ENCODE data around the gene LENG1.

Gene LENG1

GRCh38 chr19:54133312-54133956, 26.1 kb downstream of the LENG1 start:
- Histone ChIP-seq H3K36me3 (ENCODE audit: insufficient read depth, low read length) (peaks cover 18% of the 10 kb centered on the region), H3K27me3 (ENCODE audit: control insufficient read depth, insufficient read depth, low read length) (no peaks in the 10 kb centered on the region), H3K9me3 (replicated peaks; ENCODE audit: low read length) (no peaks in the 10 kb centered on the region)

GRCh38 chr19:54129617-54129996, 29.9 kb downstream of the LENG1 start:
- Histone ChIP-seq H3K4me2 (ENCODE audit: low read length) (no peak overlapping the region), H3K4me1 (ENCODE audit: control insufficient read depth, insufficient read depth, low read length) (no peaks in the 10 kb centered on the region), H3K27me3 (ENCODE audit: control insufficient read depth, insufficient read depth, low read length) (no peaks in the 10 kb centered on the region), H3K9me3 (replicated peaks; ENCODE audit: low read length) (no peaks in the 10 kb centered on the region), H3K36me3 (ENCODE audit: insufficient read depth, low read length) (peaks cover 42% of the 10 kb centered on the region), H3K9ac (ENCODE audit: low read depth, low read length) (no peak overlapping the region), H3K4me3 (ENCODE audit: low read length) (no peak overlapping the region)

More at GRCh38 chr19:54133312-54133956, 26.1 kb downstream of the LENG1 start:
- Histone ChIP-seq H3K4me3 (ENCODE audit: low read length) (no peak overlapping the region), H3K4me1 (ENCODE audit: control insufficient read depth, insufficient read depth, low read length) (peaks cover 12% of the 10 kb centered on the region), H3K4me2 (ENCODE audit: low read length) (no peak overlapping the region), H3K9ac (ENCODE audit: low read depth, low read length) (no peak overlapping the region)

- Histone ChIP-seq H3K9me3 (replicated peaks; ENCODE audit: low read length) (no peaks in the 10 kb centered on the region), H3K4me1 (ENCODE audit: control insufficient read depth, insufficient read depth, low read length) (no peaks in the 10 kb centered on the region), H3K27me3 (ENCODE audit: control insufficient read depth, insufficient read depth, low read length) (no peaks in the 10 kb centered on the region), H3K4me3 (ENCODE audit: low read length) (no peak overlapping the region), H3K9ac (ENCODE audit: low read depth, low read length) (no peak overlapping the region), H3K36me3 (ENCODE audit: insufficient read depth, low read length) (peaks cover 48% of the 10 kb centered on the region), H3K4me2 (ENCODE audit: low read length) (no peak overlapping the region)
These were observed 30.5 kb downstream of the LENG1 start for GRCh38 chr19:54128796-54129616.

GRCh38 chr19:54128441-54128725, 31.1 kb downstream of the LENG1 start:
- H3K9me3 ChIP-seq (replicated peaks; ENCODE audit: low read length), result no peaks in the 10 kb centered on the region
- no peaks in the 10 kb centered on the region for H3K27me3 ChIP-seq (ENCODE audit: control insufficient read depth, insufficient read depth, low read length)
- no peak overlapping the region for H3K4me3 ChIP-seq (ENCODE audit: low read length)
- H3K36me3 ChIP-seq (ENCODE audit: insufficient read depth, low read length), result peaks cover 54% of the 10 kb centered on the region
- H3K4me1 ChIP-seq (ENCODE audit: control insufficient read depth, insufficient read depth, low read length), result no peaks in the 10 kb centered on the region
- H3K4me2 ChIP-seq (ENCODE audit: low read length), result no peak overlapping the region
- no peak overlapping the region for H3K9ac ChIP-seq (ENCODE audit: low read depth, low read length)

GRCh38 chr19:54127688-54128440, 31.7 kb downstream of the LENG1 start:
- no peak overlapping the region for H3K4me3 ChIP-seq (ENCODE audit: low read length)
- no peaks in the 10 kb centered on the region for H3K9me3 ChIP-seq (replicated peaks; ENCODE audit: low read length)
- H3K27me3 ChIP-seq (ENCODE audit: control insufficient read depth, insufficient read depth, low read length), result no peaks in the 10 kb centered on the region
- no peaks in the 10 kb centered on the region for H3K4me1 ChIP-seq (ENCODE audit: control insufficient read depth, insufficient read depth, low read length)
- no peak overlapping the region for H3K4me2 ChIP-seq (ENCODE audit: low read length)
- H3K36me3 ChIP-seq (ENCODE audit: insufficient read depth, low read length), result peaks cover 56% of the 10 kb centered on the region
- no peak overlapping the region for H3K9ac ChIP-seq (ENCODE audit: low read depth, low read length)

- Histone ChIP-seq H3K4me3 (ENCODE audit: low read length) (no peak overlapping the region), H3K36me3 (ENCODE audit: insufficient read depth, low read length) (peaks cover 58% of the 10 kb centered on the region)
These were observed 33.8 kb downstream of the LENG1 start for GRCh38 chr19:54125713-54126112.

GRCh38 chr19:54124393-54124792, 35.1 kb downstream of the LENG1 start:
- Histone ChIP-seq H3K4me1 (ENCODE audit: control insufficient read depth, insufficient read depth, low read length) (no peaks in the 10 kb centered on the region), H3K36me3 (ENCODE audit: insufficient read depth, low read length) (peaks cover 61% of the 10 kb centered on the region), H3K9me3 (replicated peaks; ENCODE audit: low read length) (no peaks in the 10 kb centered on the region), H3K4me2 (ENCODE audit: low read length) (no peak overlapping the region), H3K27me3 (ENCODE audit: control insufficient read depth, insufficient read depth, low read length) (no peaks in the 10 kb centered on the region), H3K9ac (ENCODE audit: low read depth, low read length) (no peak overlapping the region), H3K4me3 (ENCODE audit: low read length) (no peak overlapping the region)

More at GRCh38 chr19:54125713-54126112, 33.8 kb downstream of the LENG1 start:
- Histone ChIP-seq H3K27me3 (ENCODE audit: control insufficient read depth, insufficient read depth, low read length) (no peaks in the 10 kb centered on the region), H3K9ac (ENCODE audit: low read depth, low read length) (no peak overlapping the region), H3K4me1 (ENCODE audit: control insufficient read depth, insufficient read depth, low read length) (no peaks in the 10 kb centered on the region), H3K9me3 (replicated peaks; ENCODE audit: low read length) (no peaks in the 10 kb centered on the region), H3K4me2 (ENCODE audit: low read length) (no peak overlapping the region)

- H3K4me3 ChIP-seq (ENCODE audit: low read length), result no peak overlapping the region
- peaks cover 57% of the 10 kb centered on the region for H3K36me3 ChIP-seq (ENCODE audit: insufficient read depth, low read length)
- no peak overlapping the region for H3K9ac ChIP-seq (ENCODE audit: low read depth, low read length)
- H3K4me1 ChIP-seq (ENCODE audit: control insufficient read depth, insufficient read depth, low read length), result no peaks in the 10 kb centered on the region
- no peak overlapping the region for H3K4me2 ChIP-seq (ENCODE audit: low read length)
- no peaks in the 10 kb centered on the region for H3K27me3 ChIP-seq (ENCODE audit: control insufficient read depth, insufficient read depth, low read length)
- no peaks in the 10 kb centered on the region for H3K9me3 ChIP-seq (replicated peaks; ENCODE audit: low read length)
These were observed 35.8 kb downstream of the LENG1 start for GRCh38 chr19:54123682-54124081.

GRCh38 chr19:54121259-54121658, 38.3 kb downstream of the LENG1 start:
- Histone ChIP-seq H3K9me3 (replicated peaks; ENCODE audit: low read length) (no peaks in the 10 kb centered on the region), H3K27me3 (ENCODE audit: control insufficient read depth, insufficient read depth, low read length) (no peaks in the 10 kb centered on the region), H3K4me1 (ENCODE audit: control insufficient read depth, insufficient read depth, low read length) (peaks cover 6% of the 10 kb centered on the region), H3K9ac (ENCODE audit: low read depth, low read length) (no peak overlapping the region), H3K4me2 (ENCODE audit: low read length) (no peak overlapping the region), H3K4me3 (ENCODE audit: low read length) (no peak overlapping the region), H3K36me3 (ENCODE audit: insufficient read depth, low read length) (peaks cover 50% of the 10 kb centered on the region)

GRCh38 chr19:54115109-54116063, 44.1 kb downstream of the LENG1 start, which contains the start of the genes PRPF31 and TFPT:
TSS of gene PRPF31 (plus strand) at chr19:54115754. CDS start at chr19:54118279, 2,525 bp downstream.
TSS of gene TFPT (minus strand) at chr19:54115657. CDS start at chr19:54115269, 388 bp downstream.
- peaks cover 21% of the 10 kb centered on the region for H3K36me3 ChIP-seq (ENCODE audit: insufficient read depth, low read length)
- peaks cover 15% of the 10 kb centered on the region for H3K4me1 ChIP-seq (ENCODE audit: control insufficient read depth, insufficient read depth, low read length)
- H3K9me3 ChIP-seq (replicated peaks; ENCODE audit: low read length), result no peaks in the 10 kb centered on the region
- H3K4me3 ChIP-seq (ENCODE audit: low read length), result peak within 1 kb of the TSS; percentile 92
- no peaks in the 10 kb centered on the region for H3K27me3 ChIP-seq (ENCODE audit: control insufficient read depth, insufficient read depth, low read length)
- peak within 1 kb of the TSS; percentile 95 for H3K9ac ChIP-seq (ENCODE audit: low read depth, low read length)
- H3K4me2 ChIP-seq (ENCODE audit: low read length), result peak within 1 kb of the TSS; percentile 98
